ENCODE results near the gene DCLRE1C. TPM values are rescaled to one million over a fixed set of nuclear protein-coding genes. Genes with fewer than 3 reads are reported as not detected.

DCLRE1C gene
- polyA plus RNA-seq, 1 donor from 2014 or later = 7.5 TPM

- Histone ChIP-seq H3K79me2 (replicated peaks; ENCODE audit: insufficient read depth, low read length) (no peaks in the 10 kb centered on the region), H3K27me3 (ENCODE audit: insufficient read depth, low read depth, low read length) (no peaks in the 10 kb centered on the region), H3K9me3 (ENCODE audit: low read length) (no peaks in the 10 kb centered on the region), H3K4me2 (ENCODE audit: low read length) (no peak overlapping the region), H3K9ac (ENCODE audit: low read length) (no peak overlapping the region), H4K20me1 (ENCODE audit: insufficient read depth) (no peaks in the 10 kb centered on the region), H3K9me2 (ENCODE audit: insufficient read depth, low read length) (no peaks in the 10 kb centered on the region), H3K27ac (ENCODE audit: low read length) (no peak overlapping the region), H3K36me3 (ENCODE audit: insufficient read depth, low read length) (peaks cover 12% of the 10 kb centered on the region), H3K4me3 (ENCODE audit: low read length) (no peak overlapping the region), H2AFZ (ENCODE audit: low read depth, low read length) (no peak overlapping the region), H3F3A (ENCODE audit: insufficient read depth, low read length, poor library complexity, severe bottlenecking) (no peaks in the 10 kb centered on the region)
- no peak for TF ChIP-seq POLR2AphosphoS5 (IDR thresholded peaks at IDR 0.05)
- TF ChIP-seq MXI1 (conservative IDR thresholded peaks at IDR 0.05; ENCODE audit: poor library complexity, severe bottlenecking) = no peak
- TF ChIP-seq EZH2 (IDR thresholded peaks at IDR 0.05; ENCODE audit: borderline replicate concordance, insufficient read depth, low read length, poor library complexity, severe bottlenecking) = no peak
- no peak for TF ChIP-seq SMC3 (conservative IDR thresholded peaks at IDR 0.05; ENCODE audit: poor library complexity)
- TF ChIP-seq REST (IDR thresholded peaks at IDR 0.05; ENCODE audit: borderline replicate concordance) = no peak
- no peak for TF ChIP-seq EP300 (conservative IDR thresholded peaks at IDR 0.05; ENCODE audit: poor library complexity, severe bottlenecking)
- TF ChIP-seq CTCF (IDR thresholded peaks at IDR 0.05; ENCODE audit: poor library complexity, severe bottlenecking) = no peak
- no peak for TF ChIP-seq TAF1 (IDR thresholded peaks at IDR 0.05; ENCODE audit: low read depth)
- TF ChIP-seq RAD21 (conservative IDR thresholded peaks at IDR 0.05) = no peak
Measured at GRCh38 chr10:14916600-14916999, 37.3 kb downstream of the DCLRE1C start.

- no peaks in the 10 kb centered on the region for H3K9me3 ChIP-seq (ENCODE audit: low read length)
- no peaks in the 10 kb centered on the region for H3K79me2 ChIP-seq (replicated peaks; ENCODE audit: insufficient read depth, low read length)
- H3K27me3 ChIP-seq (ENCODE audit: insufficient read depth, low read depth, low read length) = no peaks in the 10 kb centered on the region
- TF ChIP-seq CTCF (IDR thresholded peaks at IDR 0.05; ENCODE audit: poor library complexity, severe bottlenecking) (no peak), MXI1 (conservative IDR thresholded peaks at IDR 0.05; ENCODE audit: poor library complexity, severe bottlenecking) (no peak), EZH2 (IDR thresholded peaks at IDR 0.05; ENCODE audit: borderline replicate concordance, insufficient read depth, low read length, poor library complexity, severe bottlenecking) (no peak), RAD21 (conservative IDR thresholded peaks at IDR 0.05) (no peak), SMC3 (conservative IDR thresholded peaks at IDR 0.05; ENCODE audit: poor library complexity) (no peak), REST (IDR thresholded peaks at IDR 0.05; ENCODE audit: borderline replicate concordance) (no peak), TAF1 (IDR thresholded peaks at IDR 0.05; ENCODE audit: low read depth) (no peak), POLR2AphosphoS5 (IDR thresholded peaks at IDR 0.05) (no peak), EP300 (conservative IDR thresholded peaks at IDR 0.05; ENCODE audit: poor library complexity, severe bottlenecking) (no peak)
- peaks cover 13% of the 10 kb centered on the region for H3K36me3 ChIP-seq (ENCODE audit: insufficient read depth, low read length)
- no peak overlapping the region for H3K4me2 ChIP-seq (ENCODE audit: low read length)
- H3K27ac ChIP-seq (ENCODE audit: low read length) = no peak overlapping the region
- H3K4me3 ChIP-seq (ENCODE audit: low read length) = no peak overlapping the region
- H4K20me1 ChIP-seq (ENCODE audit: insufficient read depth) = no peaks in the 10 kb centered on the region
- no peak overlapping the region for H3K9ac ChIP-seq (ENCODE audit: low read length)
- H2AFZ ChIP-seq (ENCODE audit: low read depth, low read length) = no peak overlapping the region
- no peaks in the 10 kb centered on the region for H3F3A ChIP-seq (ENCODE audit: insufficient read depth, low read length, poor library complexity, severe bottlenecking)
- H3K9me2 ChIP-seq (ENCODE audit: insufficient read depth, low read length) = no peaks in the 10 kb centered on the region
Measured at GRCh38 chr10:14911801-14912200, 42.1 kb downstream of the DCLRE1C start.

Data from neural cell (in vitro differentiated cells).